HT-29 (cell line): ENCODE data around the gene FAM219A. TPM values are rescaled to one million over a fixed set of nuclear protein-coding genes. Genes with fewer than 3 reads are reported as not detected.
"Not testable (repeated sequence)": the region's sequence is repeated elsewhere in the genome, so short reads cannot be mapped to it uniquely, and the experiment has no call there.

ENCODE experiments used
- DNase-seq: peaks from one replicate; pipeline ENCODE4 v3.0.0-alpha.2; 2015; ENCODE audit warnings: low spot score
- total RNA-seq: library from RNA; depleted of rRNA; stranded (reverse); fragments of >200 nt; shearing (Covaris generic); gene quantifications from 2 replicates; pipeline ENCODE4 v1.2.3, GENCODE V29; 2014

Gene FAM219A
- total RNA-seq, 1 experiment from 2014 or later = 8.0 TPM

GRCh38 chr9:34443976-34444375 is 14.4 kb downstream of the FAM219A start:
- DNase-seq = no peak

GRCh38 chr9:34443533-34443932 is 14.8 kb downstream of the FAM219A start:
- no peak for DNase-seq

GRCh38 chr9:34442770-34443169 is 15.6 kb downstream of the FAM219A start:
- no peak for DNase-seq

DNA sequence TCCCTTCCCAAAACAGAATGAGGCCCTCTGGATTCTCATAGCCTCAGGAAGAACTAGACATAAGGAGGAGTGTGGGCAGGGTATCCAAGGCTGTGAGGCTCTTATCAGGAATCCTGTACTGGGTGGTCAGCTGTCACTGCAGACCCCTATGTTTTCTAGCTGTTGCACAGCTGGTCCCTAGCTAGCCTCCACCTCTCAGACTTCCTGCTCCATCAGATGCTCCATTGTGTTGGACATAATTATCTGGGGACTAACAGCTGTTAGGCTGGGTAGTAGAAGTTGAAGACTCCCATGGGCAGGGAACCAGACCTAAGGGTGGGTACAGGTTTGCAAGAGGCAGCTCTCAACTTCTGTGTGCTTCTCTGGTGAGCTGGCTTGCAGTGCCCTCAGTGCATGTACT is 18.4 kb downstream of the FAM219A start:
- no peak for DNase-seq

DNA sequence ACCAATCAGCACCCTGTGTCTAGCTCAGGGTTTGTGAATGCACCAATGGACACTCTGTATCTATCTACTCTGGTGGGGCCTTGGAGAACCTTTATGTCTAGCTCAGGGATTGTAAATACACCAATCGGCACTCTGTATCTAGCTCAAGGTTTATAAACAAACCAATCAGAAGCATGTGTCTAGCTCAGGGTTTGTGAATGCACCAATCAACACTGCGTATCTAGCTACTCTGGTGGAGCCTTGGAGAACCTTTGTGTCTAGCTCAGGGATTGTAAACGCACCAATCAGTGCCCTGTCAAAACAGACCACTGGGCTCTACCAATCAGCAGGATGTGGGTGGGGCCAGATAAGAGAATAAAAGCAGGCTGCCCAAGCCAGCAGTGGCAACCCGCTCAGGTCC is 19.9 kb downstream of the FAM219A start:
- not testable (repeated sequence) for DNase-seq

- DNase-seq = not testable (repeated sequence)
Observed at GRCh38 chr9:34437926-34438307, 20.5 kb downstream of the FAM219A start.

GRCh38 chr9:34437006-34437925 is 21.1 kb downstream of the FAM219A start:
- DNase-seq = peak; percentile 88

DNA sequence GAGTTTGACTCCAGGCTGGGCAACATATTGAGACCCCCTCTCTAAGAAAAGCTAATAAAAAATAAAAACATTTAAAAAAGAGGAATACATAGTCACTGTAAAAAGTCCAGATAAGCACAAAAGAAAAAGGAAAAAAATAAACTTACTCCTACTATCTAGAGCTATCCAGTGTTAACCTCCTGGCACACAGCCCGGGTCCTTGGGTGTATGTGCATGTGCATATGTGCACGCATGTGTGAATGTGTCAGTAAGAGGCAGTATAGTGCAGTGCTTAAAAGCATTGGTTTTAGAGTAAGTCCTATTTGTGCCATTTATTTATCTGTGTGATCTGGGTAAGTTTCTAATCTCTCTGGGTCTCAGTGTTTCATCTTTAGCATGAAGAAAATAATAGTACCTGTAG is 26.7 kb downstream of the FAM219A start:
- no peak for DNase-seq

DNA sequence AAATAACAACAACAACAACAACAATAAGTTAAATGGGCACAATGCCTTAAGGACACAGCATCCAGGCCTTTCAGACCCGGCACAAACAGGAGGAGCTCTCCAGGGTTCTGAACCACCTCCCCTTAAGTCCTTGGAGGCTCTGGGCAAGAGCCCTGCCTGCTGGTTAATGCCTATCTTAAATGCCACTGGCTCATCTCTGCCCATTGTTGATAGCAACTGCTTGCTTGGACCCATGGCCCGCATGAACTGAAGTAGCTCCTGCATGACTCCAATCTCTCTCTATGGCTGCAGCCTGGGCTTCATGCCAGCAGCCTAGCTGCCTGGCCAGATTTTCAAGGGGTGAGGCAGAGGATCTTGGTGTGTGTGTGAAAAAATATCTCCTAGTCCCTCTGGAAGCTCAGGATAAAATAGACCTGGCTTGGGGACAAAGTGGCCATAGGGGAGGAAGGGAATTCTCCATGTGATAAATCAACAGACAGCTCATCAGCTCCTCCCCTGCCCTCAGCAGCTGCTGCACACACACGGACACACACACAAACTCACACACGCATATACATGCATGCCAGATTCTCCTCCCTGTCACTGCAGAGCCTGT is 27.4 kb downstream of the FAM219A start:
- peak; percentile 55 for DNase-seq

- no peak for DNase-seq
Observed at GRCh38 chr9:34428325-34428958, 29.9 kb downstream of the FAM219A start.

GRCh38 chr9:34426347-34427074 is 31.9 kb downstream of the FAM219A start:
- DNase-seq = no peak

GRCh38 chr9:34419716-34420504 is 38.5 kb downstream of the FAM219A start:
- DNase-seq = no peak

DNA sequence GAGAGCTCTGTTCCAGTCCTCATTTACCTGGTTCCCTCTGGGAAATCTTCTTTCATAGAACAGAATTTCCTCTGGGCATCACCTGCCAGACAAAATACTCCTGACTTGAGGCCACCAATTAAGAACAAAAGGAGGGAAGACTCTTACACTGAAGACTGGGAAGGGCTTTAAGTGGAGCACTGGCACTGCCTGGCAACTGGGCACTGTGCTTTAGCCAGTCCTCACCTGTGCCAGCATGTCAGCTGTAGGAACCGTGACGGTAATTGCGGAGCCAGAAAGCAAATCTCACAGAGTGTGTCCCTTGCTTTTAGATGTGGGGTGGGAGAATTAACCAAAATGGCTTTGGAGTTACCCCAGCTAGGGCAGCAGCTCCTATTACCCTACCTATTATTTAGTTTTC is 40.6 kb downstream of the FAM219A start:
- no peak for DNase-seq

DNA sequence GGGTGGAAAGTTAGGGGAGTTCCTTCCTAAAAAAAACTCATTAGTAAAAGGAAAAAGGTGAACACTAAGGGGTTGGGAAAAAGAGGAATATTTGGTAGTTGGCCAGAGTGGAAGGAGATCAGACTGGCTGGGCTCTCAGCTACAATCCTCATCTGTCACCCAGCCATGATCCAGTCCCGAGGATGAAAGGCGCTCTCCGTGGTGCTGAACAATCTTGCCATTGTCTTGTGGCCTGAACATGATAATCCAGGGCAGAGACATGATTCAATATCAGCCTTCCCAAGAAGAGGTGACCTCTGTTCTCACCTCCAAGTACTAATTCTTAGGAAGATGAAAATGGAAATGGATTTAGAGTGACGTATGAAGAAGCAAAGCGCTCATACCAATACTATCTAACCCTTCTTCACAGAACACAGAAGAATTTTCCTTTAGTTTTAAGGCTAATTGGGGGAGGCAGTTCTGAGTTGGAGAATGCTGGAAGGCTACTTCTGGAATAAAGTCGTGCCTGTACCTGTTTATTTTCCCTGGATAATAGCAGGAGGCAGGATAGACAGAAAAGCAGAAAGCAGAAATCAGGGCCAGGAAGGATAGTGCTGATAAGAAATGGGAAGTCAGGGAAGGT is 45.0 kb downstream of the FAM219A start:
- DNase-seq = peak; percentile 50

DNA sequence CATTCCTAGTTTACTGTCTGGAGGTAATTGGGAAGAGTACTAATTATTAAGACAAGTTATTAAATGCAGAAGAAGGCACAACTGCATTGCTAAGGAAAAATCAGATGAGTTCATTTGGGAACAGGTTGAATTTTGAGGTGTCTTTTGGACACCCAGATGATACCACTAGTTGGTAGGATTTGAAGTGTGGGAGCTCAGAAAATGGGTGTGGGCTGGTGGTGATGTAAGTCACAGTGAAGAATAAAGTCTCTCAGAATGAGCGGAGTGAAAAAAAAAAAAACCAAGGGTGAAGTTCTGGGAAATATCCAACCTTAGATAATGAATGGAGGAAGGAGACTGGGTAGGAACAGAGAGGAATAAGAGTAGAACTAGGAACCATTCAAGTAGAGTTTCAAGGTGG is 46.0 kb downstream of the FAM219A start:
- DNase-seq = no peak

DNA sequence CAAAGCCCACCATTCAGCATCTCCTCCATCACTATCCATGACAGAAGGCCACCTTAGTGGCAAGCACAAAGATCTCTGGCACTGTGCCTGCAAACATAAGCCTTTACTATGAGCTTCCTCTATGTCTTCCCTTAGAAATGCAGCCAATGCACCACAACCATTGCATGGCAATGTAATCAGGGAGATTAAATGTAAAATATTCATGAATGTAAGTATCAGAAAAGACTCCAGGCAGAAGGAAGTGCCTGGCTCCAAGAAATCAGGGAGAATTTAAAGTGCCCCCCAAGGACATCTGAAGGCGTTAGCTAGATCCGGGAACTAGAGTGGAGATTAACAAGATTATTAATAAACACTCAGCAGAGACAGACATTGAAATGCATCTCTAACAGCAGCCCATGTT is 49.2 kb downstream of the FAM219A start:
- DNase-seq = no peak

DNA sequence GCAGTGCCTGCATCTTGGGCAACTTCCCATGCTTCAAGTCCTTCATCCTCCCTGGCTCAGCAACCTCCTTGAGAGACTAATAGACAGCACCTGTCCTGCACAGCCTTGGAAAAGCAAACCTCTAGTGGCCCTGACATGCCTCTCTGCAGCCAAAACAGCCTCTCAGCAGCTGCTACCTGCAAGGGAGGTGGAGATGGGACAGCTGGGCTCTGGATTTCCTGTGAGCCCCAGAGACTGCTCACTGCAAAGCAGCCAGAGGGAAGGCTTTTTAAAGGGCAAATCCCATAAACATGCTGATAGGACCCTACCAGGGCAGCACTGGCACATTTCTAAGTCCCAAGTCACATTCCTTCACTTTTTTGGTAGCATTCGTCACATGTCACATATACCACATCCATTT is 50.2 kb downstream of the FAM219A start:
- no peak for DNase-seq

DNA sequence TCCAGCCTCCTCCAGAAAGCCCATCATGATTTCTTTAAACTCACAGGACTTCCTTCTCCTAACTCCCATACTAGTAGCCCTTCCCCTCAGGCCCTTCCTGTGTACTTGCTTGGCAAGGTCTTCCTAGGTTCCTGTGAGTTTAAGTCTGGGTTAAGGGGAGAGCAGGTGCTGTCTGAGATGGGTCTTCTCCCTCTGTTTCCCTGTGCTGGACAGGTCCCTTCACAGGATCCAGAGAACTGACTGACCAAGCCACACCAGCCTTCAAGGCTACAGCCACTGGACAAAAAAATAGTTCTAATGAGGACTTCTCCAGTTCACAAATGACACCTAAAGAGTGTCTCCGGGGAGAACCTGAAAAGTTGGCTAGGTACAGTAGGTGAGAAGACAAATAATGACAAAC is 52.2 kb downstream of the FAM219A start:
- DNase-seq = no peak

- DNase-seq = no peak
Observed at GRCh38 chr9:34405719-34406118, 52.7 kb downstream of the FAM219A start.

DNA sequence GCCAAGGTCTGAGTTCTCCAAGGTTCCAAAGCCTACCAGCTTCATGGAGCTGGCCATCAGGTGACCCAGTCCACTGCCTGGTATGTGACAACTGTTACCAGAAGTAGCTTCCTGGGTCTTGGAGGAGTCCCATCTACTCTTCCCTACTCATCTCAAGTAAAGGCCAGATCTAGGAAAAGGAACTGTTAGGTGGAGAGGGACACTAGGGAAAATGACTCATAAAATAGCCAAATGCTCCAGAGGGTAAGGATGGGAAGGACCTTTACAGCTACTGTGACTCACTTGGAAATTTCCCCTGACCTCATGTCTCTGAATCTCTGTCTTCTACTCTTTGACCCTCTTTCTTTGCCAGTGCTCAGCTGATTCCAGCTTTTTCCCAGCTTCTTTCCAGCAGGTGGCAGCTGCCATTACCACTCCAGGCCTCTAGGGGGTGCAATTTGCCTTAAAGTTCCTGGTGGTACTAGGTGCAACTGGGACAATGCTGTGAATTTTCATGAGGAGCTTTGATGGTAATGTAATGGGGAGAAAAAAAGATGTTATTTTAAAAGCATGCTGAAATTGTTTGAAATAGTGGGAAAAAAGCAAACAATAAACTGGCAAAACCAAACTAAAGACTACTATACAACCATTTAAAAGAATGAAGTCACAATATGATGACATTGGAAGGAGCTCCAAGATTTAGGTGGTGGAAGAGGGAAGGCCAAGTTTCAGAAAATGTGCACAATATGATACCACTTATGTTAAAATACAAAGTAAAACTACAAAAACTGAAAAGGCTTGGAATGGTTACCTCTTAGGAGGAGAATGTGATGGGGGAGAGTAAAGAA is 54.6 kb downstream of the FAM219A start:
- peak; percentile 79 for DNase-seq
